SK-N-SH (cell line): ENCODE measurements around the gene PRKD3. TPM values are rescaled to one million over a fixed set of nuclear protein-coding genes. Genes with fewer than 3 reads are reported as not detected.

ENCODE experiments used
- CTCF ChIA-PET: fragments of 300-600, 350-600 bp; formaldehyde crosslinking; extraction: SDS; loops from one replicate; lab custom pipeline; 2021; lab: Yijun Ruan, JAX
- POLR2A ChIA-PET: fragments of 350-600 bp; sonication (Branson Sonifier 250); formaldehyde crosslinking; extraction: SDS; loops from one replicate; lab custom pipeline; 2020; ENCODE audit warnings: antibody characterized with exemption, inconsistent platforms; lab: Yijun Ruan, JAX
- DNase-seq: peaks from one replicate; pipeline ENCODE4 v3.0.0; 2012
- H2AFZ ChIP-seq: fragments of 200-600 bp; sonication (generic); 2 replicates; pipeline ENCODE4 v1.8.1; 2016; ENCODE audit warnings: antibody characterized with exemption, mild to moderate bottlenecking, low read depth
- H3F3A ChIP-seq: fragments of 200-600 bp; sonication (generic); replicated peaks from 2 replicates; pipeline ENCODE3; 2016; ENCODE audit warnings: antibody characterized with exemption, mild to moderate bottlenecking; ENCODE audit not compliant: insufficient read depth
- H3K27ac ChIP-seq, 2 experiments: fragments of 200-500 bp in 1 of 2; fragments of 200-600 bp in 1 of 2; sonication (Bioruptor generic) in 1 of 2; sonication (generic), shearing (Covaris generic) in 1 of 2; 2 replicates each; pipeline versions ENCODE4 v1.5.1 to v1.6.1; 2014 to 2016; ENCODE audit warnings: low read depth in 2 of 2, inconsistent platforms in 1 of 2, low read length in 1 of 2, mild to moderate bottlenecking in 1 of 2, mixed read lengths in 1 of 2
- H3K27me3 ChIP-seq: fragments of 200-600 bp; sonication (generic), shearing (Covaris generic); 2 replicates; pipeline ENCODE4 v1.6.1; 2016; ENCODE audit warnings: mixed run types; ENCODE audit not compliant: insufficient read depth
- H3K36me3 ChIP-seq, 2 experiments: fragments of 200-500 bp in 1 of 2; fragments of 200-600 bp in 1 of 2; sonication (Bioruptor generic) in 1 of 2; sonication (generic) in 1 of 2; replicated peaks in 1 of 2; 2 replicates each; pipeline versions ENCODE3 to v1.5.1; 2014 to 2016; ENCODE audit warnings: low read length in 1 of 2, mild to moderate bottlenecking in 1 of 2; ENCODE audit not compliant: insufficient read depth in 2 of 2, control insufficient read depth in 1 of 2
- H3K4me1 ChIP-seq, 2 experiments: fragments of 200-500 bp in 1 of 2; fragments of 200-600 bp in 1 of 2; sonication (Bioruptor generic) in 1 of 2; sonication (generic), shearing (Covaris generic) in 1 of 2; 2 replicates each; pipeline versions ENCODE4 v1.5.1 to v1.6.1; 2014 to 2016; ENCODE audit warnings: low read depth in 1 of 2, low read length in 1 of 2, mixed run types in 1 of 2; ENCODE audit not compliant: insufficient read depth in 2 of 2, control insufficient read depth in 1 of 2
- H3K4me2 ChIP-seq: fragments of 200-600 bp; sonication (generic), shearing (Covaris generic); 2 replicates; pipeline ENCODE4 v1.6.1; 2017; ENCODE audit warnings: mixed run types
- H3K4me3 ChIP-seq, 2 experiments: fragments of 200-500 bp in 1 of 2; fragments of 200-600 bp in 1 of 2; sonication (Bioruptor generic) in 1 of 2; sonication (generic), shearing (Covaris generic) in 1 of 2; 2 replicates each; pipeline versions ENCODE4 v1.5.1 to v1.8.1; 2014 to 2016; ENCODE audit warnings: low read depth in 2 of 2, inconsistent platforms in 1 of 2, low read length in 1 of 2, mild to moderate bottlenecking in 1 of 2, mixed read lengths in 1 of 2, moderate library complexity in 1 of 2
- H3K79me2 ChIP-seq: fragments of 200-600 bp; sonication (generic); 2 replicates; pipeline ENCODE4 v1.8.1; 2017; ENCODE audit warnings: mild to moderate bottlenecking; ENCODE audit not compliant: insufficient read depth
- H3K9ac ChIP-seq: fragments of 200-600 bp; sonication (generic); 2 replicates; pipeline ENCODE4 v1.6.1; 2017; ENCODE audit warnings: mixed run types
- H3K9me2 ChIP-seq: fragments of 200-600 bp; sonication (generic); 2 replicates; pipeline ENCODE4 v1.6.1; 2017; ENCODE audit warnings: mixed run types
- H3K9me3 ChIP-seq: fragments of 200-600 bp; sonication (generic); 2 replicates; pipeline ENCODE4 v1.6.1; 2017; ENCODE audit warnings: mixed run types, mild to moderate bottlenecking, moderate library complexity
- H4K20me1 ChIP-seq: fragments of 200-600 bp; sonication (generic); 2 replicates; pipeline ENCODE4 v1.6.1; 2017; ENCODE audit warnings: mild to moderate bottlenecking, mixed run types; ENCODE audit not compliant: insufficient read depth
- CHD2 ChIP-seq: fragments of 150-350 bp; IDR thresholded peaks from 2 replicates; pipeline ENCODE4 v1.6.1; 2018; ENCODE audit warnings: low read length; ENCODE audit not compliant: partially characterized antibody
- EP300 ChIP-seq, 2 experiments: IDR thresholded peaks; 2 replicates each; pipeline versions ENCODE4 v1.4.0 to v1.6.1; 2012; ENCODE audit warnings: borderline replicate concordance in 1 of 2, low read depth in 1 of 2, low read length in 1 of 2
- EZH2phosphoT487 ChIP-seq: fragments of 200-600 bp; sonication (generic); IDR thresholded peaks from 2 replicates; pipeline ENCODE4 v1.6.1; 2017; ENCODE audit warnings: low read depth, mixed run types, mild to moderate bottlenecking, antibody characterized with exemption, moderate library complexity, borderline replicate concordance
- FOXJ3 ChIP-seq: sonication (generic); formaldehyde crosslinking; IDR thresholded peaks from 2 replicates; pipeline ENCODE4 v1.5.1; 2020; ENCODE audit warnings: mild to moderate bottlenecking, missing genetic modification reagents
- GATA2 ChIP-seq: sonication (generic); formaldehyde crosslinking; IDR thresholded peaks from 2 replicates; pipeline ENCODE4 v1.5.0; 2020; ENCODE audit warnings: mild to moderate bottlenecking, missing genetic modification reagents
- MXI1 ChIP-seq: IDR thresholded peaks from 2 replicates; pipeline ENCODE4 v1.6.1; 2012; ENCODE audit warnings: mild to moderate bottlenecking, low read depth, low read length, improper control_type of control experiment
- NFIC ChIP-seq: IDR thresholded peaks from 2 replicates; pipeline ENCODE4 v1.4.0; 2012; ENCODE audit warnings: borderline replicate concordance
- POLR2AphosphoS5 ChIP-seq: IDR thresholded peaks from 2 replicates; pipeline ENCODE4 v1.6.1; 2012; ENCODE audit warnings: low read depth, low read length
- RXRA ChIP-seq: IDR thresholded peaks from 2 replicates; pipeline ENCODE4 v1.4.0; 2012; ENCODE audit warnings: low read depth, mild to moderate bottlenecking, borderline replicate concordance
- SIN3A ChIP-seq: IDR thresholded peaks from 2 replicates; pipeline ENCODE4 v1.6.1; 2012; ENCODE audit warnings: low read depth, mild to moderate bottlenecking, low read length, moderate library complexity, borderline replicate concordance
- SMC3 ChIP-seq: IDR thresholded peaks from 2 replicates; pipeline ENCODE4 v1.6.1; 2012; ENCODE audit warnings: low read depth, low read length, improper control_type of control experiment
- TAF1 ChIP-seq: IDR thresholded peaks from 2 replicates; pipeline ENCODE4 v1.6.1; 2012; ENCODE audit warnings: low read depth, mild to moderate bottlenecking, low read length, moderate library complexity, borderline replicate concordance
- YY1 ChIP-seq: IDR thresholded peaks from 2 replicates; pipeline ENCODE4 v1.4.0; 2012; ENCODE audit warnings: low read depth, mild to moderate bottlenecking
- WGBS: methylation state at CpG from one replicate; pipeline ENCODE4 v1.1.6; 2017; ENCODE audit warnings: low lambda C conversion rate; 5-methylcytosine and 5-hydroxymethylcytosine counted together
- polyA plus RNA-seq, 3 experiments: library from polyadenylated mRNA; depleted of rRNA; stranded (reverse); fragments of >200 nt; gene quantifications; 2 replicates each; pipeline ENCODE4 v1.2.3, GENCODE V29; 2012
- TF ChIP-seq, protein P1 (sequence below): IDR thresholded peaks from 2 replicates; pipeline ENCODE4 v1.6.1; 2012; ENCODE audit warnings: mild to moderate bottlenecking, low read depth, low read length, moderate library complexity
- TF ChIP-seq, protein P2 (sequence below): IDR thresholded peaks from 2 replicates; pipeline ENCODE4 v1.4.0; 2012; ENCODE audit warnings: low read depth

Gene PRKD3
- polyA plus RNA-seq, 1 of the 3 experiments (the other 2 are of a cell fraction), result 15.9 TPM

- TF ChIP-seq, protein P1, sequence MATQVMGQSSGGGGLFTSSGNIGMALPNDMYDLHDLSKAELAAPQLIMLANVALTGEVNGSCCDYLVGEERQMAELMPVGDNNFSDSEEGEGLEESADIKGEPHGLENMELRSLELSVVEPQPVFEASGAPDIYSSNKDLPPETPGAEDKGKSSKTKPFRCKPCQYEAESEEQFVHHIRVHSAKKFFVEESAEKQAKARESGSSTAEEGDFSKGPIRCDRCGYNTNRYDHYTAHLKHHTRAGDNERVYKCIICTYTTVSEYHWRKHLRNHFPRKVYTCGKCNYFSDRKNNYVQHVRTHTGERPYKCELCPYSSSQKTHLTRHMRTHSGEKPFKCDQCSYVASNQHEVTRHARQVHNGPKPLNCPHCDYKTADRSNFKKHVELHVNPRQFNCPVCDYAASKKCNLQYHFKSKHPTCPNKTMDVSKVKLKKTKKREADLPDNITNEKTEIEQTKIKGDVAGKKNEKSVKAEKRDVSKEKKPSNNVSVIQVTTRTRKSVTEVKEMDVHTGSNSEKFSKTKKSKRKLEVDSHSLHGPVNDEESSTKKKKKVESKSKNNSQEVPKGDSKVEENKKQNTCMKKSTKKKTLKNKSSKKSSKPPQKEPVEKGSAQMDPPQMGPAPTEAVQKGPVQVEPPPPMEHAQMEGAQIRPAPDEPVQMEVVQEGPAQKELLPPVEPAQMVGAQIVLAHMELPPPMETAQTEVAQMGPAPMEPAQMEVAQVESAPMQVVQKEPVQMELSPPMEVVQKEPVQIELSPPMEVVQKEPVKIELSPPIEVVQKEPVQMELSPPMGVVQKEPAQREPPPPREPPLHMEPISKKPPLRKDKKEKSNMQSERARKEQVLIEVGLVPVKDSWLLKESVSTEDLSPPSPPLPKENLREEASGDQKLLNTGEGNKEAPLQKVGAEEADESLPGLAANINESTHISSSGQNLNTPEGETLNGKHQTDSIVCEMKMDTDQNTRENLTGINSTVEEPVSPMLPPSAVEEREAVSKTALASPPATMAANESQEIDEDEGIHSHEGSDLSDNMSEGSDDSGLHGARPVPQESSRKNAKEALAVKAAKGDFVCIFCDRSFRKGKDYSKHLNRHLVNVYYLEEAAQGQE, result no peak
- no peak for TF ChIP-seq YY1
- TF ChIP-seq SMC3, result no peak
- TF ChIP-seq, protein P2, sequence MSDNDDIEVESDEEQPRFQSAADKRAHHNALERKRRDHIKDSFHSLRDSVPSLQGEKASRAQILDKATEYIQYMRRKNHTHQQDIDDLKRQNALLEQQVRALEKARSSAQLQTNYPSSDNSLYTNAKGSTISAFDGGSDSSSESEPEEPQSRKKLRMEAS, result no peak
- peak; percentile 64; the same call in 1 of the 2 replicates for TF ChIP-seq FOXJ3 (CRISPR knock-in tag)
- peak; percentile 84 for TF ChIP-seq CHD2
- TF ChIP-seq TAF1, result no peak
Observed at GRCh38 chr2:37322368-37322767, 2.3 kb downstream of the PRKD3 start (continued).

- 91% methylated on average over 4 of the region's 4 CpGs for WGBS
- Histone ChIP-seq H3F3A (peaks cover 21% of the 10 kb centered on the region), H3K27ac (peak overlapping the region in 1 of 2 experiments; percentile 93; a peak in 2 of 4 replicates)
- TF ChIP-seq POLR2AphosphoS5, result no peak
- TF ChIP-seq EP300 (IDR thresholded peaks at IDR 0.05; ENCODE audit: borderline replicate concordance in 1 of 2, low read depth in 1 of 2, low read length in 1 of 2), result no peak
- no peak for TF ChIP-seq MXI1
- no peak for TF ChIP-seq EZH2phosphoT487
- TF ChIP-seq YY1, result no peak
- no peak for TF ChIP-seq GATA2 (CRISPR knock-in tag)
- no peak for TF ChIP-seq CHD2
- TF ChIP-seq SIN3A, result no peak
- no peak for TF ChIP-seq NFIC
- no peak for TF ChIP-seq RXRA
- TF ChIP-seq, all 33 proteins: peak for 0
- H3K4me3 ChIP-seq, result no peak overlapping the region
- CTCF ChIA-PET, result interaction anchor here (1.0 to 4.5 kb wide), 8 partner anchors 10 to 556 kb away, joined by 3 to 25 read pairs (median 6); no protein-coding TSS in a partner anchor
- peaks cover 27 to 57% of the 10 kb centered on the region in 2 experiments; a peak in 3 of 4 replicates for H3K4me1 ChIP-seq
- POLR2A ChIA-PET, result no interaction called here
- H3K9me3 ChIP-seq, result no peaks in the 10 kb centered on the region
- no peak overlapping the region for H3K9ac ChIP-seq
- H3K27me3 ChIP-seq, result no peaks in the 10 kb centered on the region
- H3K36me3 ChIP-seq, result peaks cover 24 to 30% of the 10 kb centered on the region in 2 experiments
- no peaks in the 10 kb centered on the region for H3K9me2 ChIP-seq
- DNase-seq, result no peak
- peak overlapping the region; percentile 78; the same call in 1 of the 2 replicates for H3K4me2 ChIP-seq
- no peak overlapping the region for H2AFZ ChIP-seq
- H4K20me1 ChIP-seq, result peaks cover 56% of the 10 kb centered on the region
- peaks cover 79% of the 10 kb centered on the region for H3K79me2 ChIP-seq
Observed at GRCh38 chr2:37321029-37321682, 3.5 kb downstream of the PRKD3 start.
